Ovary (tissue), 9 donors: ENCODE measurements around the gene ARHGEF40. TPM values are rescaled to one million over a fixed set of nuclear protein-coding genes. Genes with fewer than 3 reads are reported as not detected.
A peak's percentile ranks its signal among the peaks of the same experiment; 100 is the strongest.

Experiments used
- DNase-seq, 5 donors: peaks; one replicate each; pipeline ENCODE4 v3.0.0-alpha.2; 2019 to 2020
- H3K27ac ChIP-seq, 2 donors: fragments of 200-600 bp; one replicate each; pipeline versions ENCODE4 v1.5.1 to v1.8.0; 2019 to 2022
- H3K27me3 ChIP-seq: fragments of 200-600 bp; one replicate; pipeline ENCODE4 v1.8.0; 2022
- H3K36me3 ChIP-seq: fragments of 200-600 bp; sonication (generic); one replicate; pipeline ENCODE4 v1.5.1; 2019
- H3K4me1 ChIP-seq: one replicate; pipeline ENCODE4 v1.8.1; 2013; ENCODE audit warnings: mild to moderate bottlenecking, moderate library complexity; ENCODE audit not compliant: insufficient read depth
- H3K4me3 ChIP-seq: fragments of 200-600 bp; sonication (generic); one replicate; pipeline ENCODE4 v1.5.1; 2017
- H3K9me3 ChIP-seq, 2 donors: fragments of 200-600 bp in 1 of 2; sonication (generic) in 1 of 2; one replicate each; pipeline versions ENCODE4 v1.5.1 to v1.8.1; 2013 to 2019; ENCODE audit warnings: mild to moderate bottlenecking in 1 of 2, moderate library complexity in 1 of 2
- EP300 ChIP-seq: sonication (generic); formaldehyde crosslinking; IDR thresholded peaks from one replicate; pipeline ENCODE4 v1.6.1; 2017; ENCODE audit warnings: antibody characterized with exemption
- POLR2A ChIP-seq: fragments of 450-650 bp; IDR thresholded peaks from one replicate; pipeline ENCODE4 v1.6.1; 2017; ENCODE audit warnings: antibody characterized with exemption, mild to moderate bottlenecking, moderate library complexity
- WGBS, 3 donors: extraction: QIAGEN DNeasy Blood & Tissue Kit in 1 of 3; methylation state at CpG; one replicate each; pipeline versions ENCODE4 v1.1.5 to v1.1.7; 2013 to 2017; 5-methylcytosine and 5-hydroxymethylcytosine counted together
- intact Hi-C, 4 donors: fragments of 100-400 bp; cut with DNase I; formaldehyde crosslinking; loops; one replicate each; pipeline versions ENCODE4 v1.11.0 to v1.15.1; 2022 to 2023
- polyA plus RNA-seq, 2 donors: library from polyadenylated mRNA; stranded (reverse); fragments of 200-250 nt in 1 of 2; fragments of 350-450 nt in 1 of 2; fragmentation: Illumina TruSeq in 1 of 2; extraction: RNeasy Lipid Tissue Mini Kit (QIAGEN cat#74804) in 1 of 2; gene quantifications; one replicate each; pipeline ENCODE4 v1.2.3, GENCODE V29; 2013 to 2014
- total RNA-seq, 7 donors: library from RNA; depleted of rRNA in 2 of 7; stranded (reverse); fragments of >200 nt in 2 of 7; fragmentation: NEBNext Ultra II Directional in 3 of 7; extraction: Animal tissue kit (Norgen Biotek cat#: 25700) in 3 of 7; gene quantifications; one replicate each; pipeline versions ENCODE4 v1.1.0 to v1.2.4, GENCODE V29; 2016 to 2023
- TF ChIP-seq, protein P1 (sequence below), 3 donors: fragments of 450-650 bp in 2 of 3; fragments of 200-600 bp in 1 of 3; IDR thresholded peaks; one replicate each; pipeline versions ENCODE4 v1.5.1 to v1.8.0; 2016 to 2022; ENCODE audit warnings: antibody characterized with exemption in 3 of 3, mild to moderate bottlenecking in 1 of 3
- donor health status: DM: no; HTN: no; CAD: no; lungs with moderate emphysema.
- donor health status: DM: no; HTN: no; CAD: no.
- donor health status: Bipolar disorder and iron deficiency.
- donor health status: DM: yes; HTN: yes; CAD: no.
- donor health status: DM: no; HTN: no; CAD: no.
- donor health status: DM: yes; HTN: yes; CAD: no.

The ARHGEF40 gene
- total and polyA plus RNA-seq, 9 donors = 29.8 to 98.3 (median 52.4) TPM

DNA sequence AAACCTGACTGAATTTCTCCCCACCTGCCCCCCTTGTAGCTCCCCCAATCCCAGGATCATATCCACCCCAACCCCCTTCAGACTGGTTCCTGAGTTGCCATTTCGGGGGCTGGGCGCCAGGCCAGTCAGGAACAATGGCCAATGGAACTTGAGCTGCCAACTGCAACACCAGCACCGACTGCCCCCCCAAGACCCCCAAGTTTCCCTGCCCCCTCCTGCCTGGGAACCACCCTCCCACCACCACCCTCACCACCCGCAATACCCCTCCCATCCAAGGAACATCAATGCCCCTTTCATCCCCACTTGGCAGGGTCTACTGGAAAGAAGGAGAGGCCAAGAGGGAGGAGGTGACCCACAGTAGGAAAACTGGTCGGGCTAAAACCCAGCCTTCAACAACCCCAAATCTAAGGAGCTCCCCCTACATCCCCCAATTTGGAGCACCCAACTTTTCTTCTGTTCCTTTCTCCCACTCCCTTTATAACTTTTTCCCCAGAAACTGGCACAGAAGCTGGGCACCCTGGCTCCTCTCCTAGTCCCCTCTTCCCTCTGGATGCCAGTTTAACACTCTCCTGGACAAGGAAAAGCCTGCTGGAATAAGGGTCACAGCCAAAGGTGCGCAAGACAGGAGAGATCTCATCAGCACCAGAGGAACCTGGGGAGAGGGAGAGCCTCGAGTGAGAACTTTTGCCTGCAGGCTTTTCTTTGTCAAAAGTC is 43.7 kb upstream of the ARHGEF40 start:
- Histone ChIP-seq H3K4me1 (peaks cover 9% of the 10 kb centered on the region), H3K27ac (peak overlapping the region; percentile 90 to 97), H3K36me3 (no peaks in the 10 kb centered on the region), H3K4me3 (peak overlapping the region; percentile 93), H3K9me3 (no peaks in the 10 kb centered on the region), H3K27me3 (no peaks in the 10 kb centered on the region)
- WGBS, 3 donors = 40 to 46% (median 44%) methylated on average over 7 of the region's 7 CpGs
- no peak for TF ChIP-seq POLR2A
- TF ChIP-seq, protein P1, sequence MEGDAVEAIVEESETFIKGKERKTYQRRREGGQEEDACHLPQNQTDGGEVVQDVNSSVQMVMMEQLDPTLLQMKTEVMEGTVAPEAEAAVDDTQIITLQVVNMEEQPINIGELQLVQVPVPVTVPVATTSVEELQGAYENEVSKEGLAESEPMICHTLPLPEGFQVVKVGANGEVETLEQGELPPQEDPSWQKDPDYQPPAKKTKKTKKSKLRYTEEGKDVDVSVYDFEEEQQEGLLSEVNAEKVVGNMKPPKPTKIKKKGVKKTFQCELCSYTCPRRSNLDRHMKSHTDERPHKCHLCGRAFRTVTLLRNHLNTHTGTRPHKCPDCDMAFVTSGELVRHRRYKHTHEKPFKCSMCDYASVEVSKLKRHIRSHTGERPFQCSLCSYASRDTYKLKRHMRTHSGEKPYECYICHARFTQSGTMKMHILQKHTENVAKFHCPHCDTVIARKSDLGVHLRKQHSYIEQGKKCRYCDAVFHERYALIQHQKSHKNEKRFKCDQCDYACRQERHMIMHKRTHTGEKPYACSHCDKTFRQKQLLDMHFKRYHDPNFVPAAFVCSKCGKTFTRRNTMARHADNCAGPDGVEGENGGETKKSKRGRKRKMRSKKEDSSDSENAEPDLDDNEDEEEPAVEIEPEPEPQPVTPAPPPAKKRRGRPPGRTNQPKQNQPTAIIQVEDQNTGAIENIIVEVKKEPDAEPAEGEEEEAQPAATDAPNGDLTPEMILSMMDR (IDR thresholded peaks at IDR 0.05) = no peak
- DNase-seq = peak in 4 of 5 donors; percentile 53 to 75 (median 66)
- intact Hi-C loops = loop anchor here in 2 of 4 donors (10.0 kb wide), 2 partner anchors 52 to 342 kb away; partner anchors contain the start of genes ANG (in 1 of the 2) and RNASE4 (in 1 of the 2)

DNA sequence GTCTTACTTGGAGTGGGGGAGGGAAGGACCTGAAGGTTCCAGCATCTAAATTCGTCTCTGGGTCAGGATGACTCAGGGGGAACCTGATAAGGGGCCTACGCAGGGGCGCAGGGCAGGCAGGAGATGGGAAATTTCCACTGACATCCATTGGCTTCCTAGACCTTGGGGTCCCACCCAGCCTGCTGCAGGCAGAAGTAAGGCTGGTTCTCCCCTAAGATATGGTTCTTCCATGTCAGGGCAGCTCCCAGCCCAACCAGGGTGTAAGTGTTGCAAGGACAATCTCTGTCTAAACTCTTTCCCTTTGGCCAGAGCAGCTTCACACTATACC is 43.2 kb upstream of the ARHGEF40 start:
- Histone ChIP-seq H3K4me1 (peaks cover 13% of the 10 kb centered on the region), H3K27ac (peak overlapping the region; percentile 90 to 97), H3K36me3 (no peaks in the 10 kb centered on the region), H3K9me3 (no peaks in the 10 kb centered on the region), H3K27me3 (no peaks in the 10 kb centered on the region), H3K4me3 (no peak overlapping the region)
- TF ChIP-seq POLR2A = no peak
- intact Hi-C loops = loop anchor here in 2 of 4 donors (10.0 kb wide), 2 partner anchors 52 to 342 kb away; partner anchors contain the start of genes ANG (in 1 of the 2) and RNASE4 (in 1 of the 2)
- DNase-seq = peak; percentile 51 to 74 (median 69)
- WGBS, 3 donors = 8 to 17% (median 11%) methylated on average over 3 of the region's 3 CpGs

DNA sequence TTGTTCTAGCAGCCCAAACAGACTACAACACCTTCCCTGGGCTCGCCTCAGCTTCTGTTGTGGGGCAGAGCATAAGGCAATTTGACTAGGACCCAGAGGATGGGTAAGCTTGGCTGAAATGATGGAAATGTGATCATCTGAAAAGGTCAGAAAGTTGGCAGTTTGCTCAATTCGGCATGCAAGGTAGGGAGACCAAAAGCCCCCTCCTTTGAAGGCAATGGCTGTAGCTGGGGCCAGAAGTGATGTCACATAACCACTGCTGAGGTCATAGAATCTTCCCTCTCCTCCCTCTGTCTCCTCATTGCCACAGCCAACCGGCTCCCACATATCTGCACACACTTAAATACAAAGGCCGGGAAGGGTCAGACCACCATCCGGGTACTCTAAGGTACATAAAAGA is 40.2 kb upstream of the ARHGEF40 start, which contains the start of gene TPPP2:
Gene TPPP2, plus strand, starts transcription at position 301 of the 400 bp plus-strand sequence. CDS start 365 bp downstream, outside the sequence.
- Histone ChIP-seq H3K4me1 (peaks cover 21% of the 10 kb centered on the region), H3K4me3 (no peak within 1 kb of the TSS), H3K36me3 (no peaks in the 10 kb centered on the region), H3K27ac (no peak within 1 kb of the TSS), H3K9me3 (no peaks in the 10 kb centered on the region), H3K27me3 (no peaks in the 10 kb centered on the region)
- no peak for TF ChIP-seq POLR2A
- TF ChIP-seq, protein P1 (IDR thresholded peaks at IDR 0.05) = no peak
- TF ChIP-seq EP300 = no peak
- intact Hi-C loops = loop anchor here in 2 of 4 donors (10.0 kb wide), 2 partner anchors 55 to 345 kb away; partner anchors contain the start of genes ANG (in 1 of the 2) and RNASE4 (in 1 of the 2)
- DNase-seq = no peak
- WGBS, 3 donors = 88 to 92% (median 91%) methylated on average over 5 of the region's 5 CpGs

DNA sequence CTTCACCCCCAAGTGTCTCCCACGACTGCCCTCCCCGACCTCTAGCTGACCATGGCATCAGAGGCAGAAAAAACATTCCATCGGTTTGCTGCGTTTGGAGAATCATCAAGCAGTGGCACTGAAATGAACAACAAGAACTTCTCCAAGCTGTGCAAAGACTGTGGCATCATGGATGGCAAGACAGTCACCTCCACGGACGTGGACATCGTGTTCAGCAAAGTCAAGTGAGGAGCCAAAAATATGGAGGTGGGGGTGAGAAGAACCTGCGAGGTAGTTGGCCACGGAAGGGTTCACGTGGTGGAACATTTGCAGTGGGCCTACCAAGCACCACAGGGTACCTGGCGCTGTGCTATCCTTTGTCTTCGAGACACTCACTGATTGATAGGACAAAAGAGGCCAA is 39.6 kb upstream of the ARHGEF40 start:
- DNase-seq = no peak
- Histone ChIP-seq H3K36me3 (no peaks in the 10 kb centered on the region), H3K27me3 (no peaks in the 10 kb centered on the region), H3K9me3 (no peaks in the 10 kb centered on the region), H3K4me1 (peaks cover 26% of the 10 kb centered on the region), H3K27ac (no peak overlapping the region), H3K4me3 (no peak overlapping the region)
- TF ChIP-seq EP300 (no peak), POLR2A (no peak)
- TF ChIP-seq, protein P1 (IDR thresholded peaks at IDR 0.05) = no peak
- WGBS, 3 donors = 84 to 91% (median 90%) methylated on average over 12 of the region's 12 CpGs
- intact Hi-C loops = no loop called here
